NAMALWA (cell line): ENCODE data around the gene SLC4A4.
A peak's percentile ranks its signal among the peaks of the same experiment; 100 is the strongest.

Experiments
- DNase-seq: peaks from one replicate; pipeline ENCODE4 v3.0.0-alpha.2; 2015; ENCODE audit warnings: low spot score

The SLC4A4 gene

GRCh38 chr4:71473541-71474240, 134.9 kb downstream of the SLC4A4 start:
- no peak for DNase-seq

GRCh38 chr4:71474731-71475130, 135.9 kb downstream of the SLC4A4 start:
- DNase-seq = no peak

GRCh38 chr4:71476240-71476639, 137.4 kb downstream of the SLC4A4 start:
- no peak for DNase-seq

GRCh38 chr4:71486550-71487343, 147.9 kb downstream of the SLC4A4 start:
- no peak for DNase-seq

- DNase-seq = no peak
These were observed 148.6 kb downstream of the SLC4A4 start for GRCh38 chr4:71487344-71487920.

GRCh38 chr4:71494539-71494938, 155.7 kb downstream of the SLC4A4 start:
- no peak for DNase-seq

GRCh38 chr4:71495454-71495853, 156.6 kb downstream of the SLC4A4 start:
- no peak for DNase-seq

GRCh38 chr4:71497078-71497477, 158.3 kb downstream of the SLC4A4 start:
- DNase-seq = no peak

GRCh38 chr4:71498002-71498401, 159.2 kb downstream of the SLC4A4 start:
- no peak for DNase-seq

- no peak for DNase-seq
These were observed 159.8 kb downstream of the SLC4A4 start for GRCh38 chr4:71498625-71499024.

- no peak for DNase-seq
These were observed 163.2 kb downstream of the SLC4A4 start for GRCh38 chr4:71501992-71502391.

- no peak for DNase-seq
These were observed 179.6 kb downstream of the SLC4A4 start for GRCh38 chr4:71518283-71518989.

GRCh38 chr4:71520308-71520707, 181.5 kb downstream of the SLC4A4 start:
- DNase-seq = no peak

- no peak for DNase-seq
These were observed 182.0 kb downstream of the SLC4A4 start for GRCh38 chr4:71520850-71521249.

GRCh38 chr4:71524756-71525155, 185.9 kb downstream of the SLC4A4 start:
- no peak for DNase-seq

- DNase-seq = peak; percentile 49
These were observed 188.0 kb downstream of the SLC4A4 start for GRCh38 chr4:71526637-71527406.

GRCh38 chr4:71532407-71532806, 193.6 kb downstream of the SLC4A4 start:
- DNase-seq = no peak

- DNase-seq = no peak
These were observed 194.3 kb downstream of the SLC4A4 start for GRCh38 chr4:71533121-71533520.

- no peak for DNase-seq
These were observed 198.8 kb downstream of the SLC4A4 start for GRCh38 chr4:71537551-71538065.

- no peak for DNase-seq
These were observed 199.7 kb downstream of the SLC4A4 start for GRCh38 chr4:71538528-71538927.

- peak; percentile 37 for DNase-seq
These were observed 202.0 kb downstream of the SLC4A4 start for GRCh38 chr4:71540749-71541269.
